ENCODE measurements around the gene FAM241A.

FAM241A gene

DNA sequence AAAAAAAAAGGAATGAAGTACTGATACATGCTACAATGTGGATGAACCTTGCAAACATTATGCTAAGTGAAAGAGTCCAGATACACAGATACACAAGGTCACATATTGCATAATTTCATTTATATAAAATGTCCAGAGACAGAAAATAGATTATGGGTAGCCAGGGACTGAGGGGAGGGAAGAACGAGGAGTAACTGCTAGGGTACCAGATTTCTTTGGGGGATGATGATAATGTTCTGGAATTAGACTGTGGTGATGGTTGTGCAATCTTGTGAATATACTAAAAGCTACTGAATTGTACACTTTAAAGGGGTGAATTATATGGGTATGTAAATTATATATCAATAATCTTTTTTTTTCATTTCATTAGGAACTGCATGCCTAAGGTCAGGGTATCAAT lies 65.5 kb downstream of the FAM241A start:
- TF ChIP-seq, protein P1, sequence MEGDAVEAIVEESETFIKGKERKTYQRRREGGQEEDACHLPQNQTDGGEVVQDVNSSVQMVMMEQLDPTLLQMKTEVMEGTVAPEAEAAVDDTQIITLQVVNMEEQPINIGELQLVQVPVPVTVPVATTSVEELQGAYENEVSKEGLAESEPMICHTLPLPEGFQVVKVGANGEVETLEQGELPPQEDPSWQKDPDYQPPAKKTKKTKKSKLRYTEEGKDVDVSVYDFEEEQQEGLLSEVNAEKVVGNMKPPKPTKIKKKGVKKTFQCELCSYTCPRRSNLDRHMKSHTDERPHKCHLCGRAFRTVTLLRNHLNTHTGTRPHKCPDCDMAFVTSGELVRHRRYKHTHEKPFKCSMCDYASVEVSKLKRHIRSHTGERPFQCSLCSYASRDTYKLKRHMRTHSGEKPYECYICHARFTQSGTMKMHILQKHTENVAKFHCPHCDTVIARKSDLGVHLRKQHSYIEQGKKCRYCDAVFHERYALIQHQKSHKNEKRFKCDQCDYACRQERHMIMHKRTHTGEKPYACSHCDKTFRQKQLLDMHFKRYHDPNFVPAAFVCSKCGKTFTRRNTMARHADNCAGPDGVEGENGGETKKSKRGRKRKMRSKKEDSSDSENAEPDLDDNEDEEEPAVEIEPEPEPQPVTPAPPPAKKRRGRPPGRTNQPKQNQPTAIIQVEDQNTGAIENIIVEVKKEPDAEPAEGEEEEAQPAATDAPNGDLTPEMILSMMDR (IDR thresholded peaks at IDR 0.05; ENCODE audit: low read depth, low read length): no peak
- Histone ChIP-seq H3K36me3 (no peaks in the 10 kb centered on the region), H3K4me1 (no peaks in the 10 kb centered on the region), H3K27me3 (peaks cover 7% of the 10 kb centered on the region), H3K9me3 (no peaks in the 10 kb centered on the region), H3K4me3 (ENCODE audit: low read depth, low read length) (no peak overlapping the region)
- DNase-seq: no peak

DNA sequence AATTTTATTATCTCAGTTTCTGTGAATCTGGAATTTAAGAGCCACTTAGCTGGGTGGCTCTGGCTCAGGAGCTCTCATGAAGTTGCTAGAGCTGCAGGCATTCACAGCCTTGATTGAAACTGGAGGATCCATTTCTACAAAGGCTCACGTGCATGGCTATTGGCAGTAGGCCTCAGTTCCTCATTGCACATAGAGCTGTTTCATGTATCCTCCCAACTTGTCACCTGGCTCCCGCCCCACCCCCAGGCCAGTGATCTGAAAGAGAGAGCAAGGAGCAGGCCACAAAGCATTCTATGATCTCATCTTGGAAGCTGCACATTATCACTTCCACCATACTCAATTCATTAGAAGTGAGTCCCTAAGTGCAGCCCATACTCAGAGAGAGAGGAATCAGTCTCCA lies 67.8 kb downstream of the FAM241A start:
- peaks cover 2% of the 10 kb centered on the region for H3K27me3 ChIP-seq
- H3K4me3 ChIP-seq (ENCODE audit: low read depth, low read length): no peak overlapping the region
- H3K4me1 ChIP-seq: no peaks in the 10 kb centered on the region
- no peaks in the 10 kb centered on the region for H3K36me3 ChIP-seq
- no peak for DNase-seq
- TF ChIP-seq, protein P1 (IDR thresholded peaks at IDR 0.05; ENCODE audit: low read depth, low read length): no peak
- H3K9me3 ChIP-seq: no peaks in the 10 kb centered on the region

DNA sequence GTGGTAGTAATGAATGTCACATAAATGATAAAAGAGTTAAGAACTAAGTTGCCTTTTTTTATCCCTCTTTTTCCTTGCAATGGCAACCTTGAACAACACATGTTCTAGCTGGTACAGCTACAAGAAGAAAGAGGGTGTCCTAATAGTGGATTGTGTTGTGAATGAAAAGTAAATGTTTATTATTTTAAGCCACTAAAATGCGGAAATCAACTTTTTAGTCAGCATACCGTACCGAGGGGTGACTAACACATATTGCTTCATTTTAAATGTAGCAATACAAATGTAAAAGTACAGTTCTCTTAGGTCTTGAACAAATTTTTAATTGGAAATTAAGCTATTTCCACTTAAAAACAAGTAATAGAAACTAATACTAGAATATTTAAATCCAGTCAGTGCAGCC lies 68.6 kb downstream of the FAM241A start:
- Histone ChIP-seq H3K36me3 (no peaks in the 10 kb centered on the region), H3K9me3 (no peaks in the 10 kb centered on the region), H3K4me3 (ENCODE audit: low read depth, low read length) (no peak overlapping the region), H3K4me1 (no peaks in the 10 kb centered on the region), H3K27me3 (peaks cover 6% of the 10 kb centered on the region)
- DNase-seq: no peak
- TF ChIP-seq, protein P1 (IDR thresholded peaks at IDR 0.05; ENCODE audit: low read depth, low read length): no peak

DNA sequence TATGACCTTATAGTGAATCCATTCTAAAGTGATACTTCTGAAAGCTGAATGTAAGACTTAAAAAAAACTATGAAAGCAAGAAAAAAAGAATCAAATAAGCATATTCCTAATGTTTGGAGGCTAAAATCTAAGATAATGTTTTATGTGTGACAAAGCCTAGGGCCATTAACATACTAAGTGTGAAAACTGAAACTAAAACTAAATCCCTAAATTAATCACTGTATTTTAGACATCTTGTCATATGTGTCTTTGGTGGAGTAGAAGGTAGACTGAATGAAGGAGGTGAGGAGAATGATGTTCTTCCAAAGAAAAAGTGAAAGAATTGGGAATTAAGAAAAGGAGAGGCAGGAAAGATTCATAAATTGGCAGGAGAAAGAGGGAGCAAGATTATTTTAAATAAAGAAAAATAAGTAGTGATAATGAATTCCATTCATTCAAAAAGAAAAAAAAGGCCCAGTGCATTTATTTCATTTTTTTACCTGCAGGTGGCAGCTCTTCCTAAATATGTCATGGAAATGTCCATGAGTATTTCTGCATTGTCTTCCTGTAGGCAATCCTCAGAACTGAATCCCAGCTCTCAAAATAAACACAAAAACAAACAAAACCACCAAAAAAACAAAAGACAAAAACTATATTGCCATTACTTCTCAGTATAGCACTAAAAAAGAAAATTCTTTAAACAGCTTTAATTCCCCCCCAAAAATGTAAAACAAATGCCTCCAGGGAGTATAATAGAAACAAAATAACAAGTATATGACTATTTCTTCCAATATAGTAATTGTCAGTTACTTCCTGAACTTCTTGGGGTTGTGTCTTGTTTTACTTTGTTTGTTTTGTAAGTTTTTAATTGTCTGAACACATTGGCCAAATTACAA lies 69.4 kb downstream of the FAM241A start:
- Histone ChIP-seq H3K9me3 (no peaks in the 10 kb centered on the region), H3K4me3 (ENCODE audit: low read depth, low read length) (no peak overlapping the region), H3K36me3 (no peaks in the 10 kb centered on the region), H3K27me3 (peaks cover 7% of the 10 kb centered on the region), H3K4me1 (no peaks in the 10 kb centered on the region)
- DNase-seq: no peak
- TF ChIP-seq, protein P1 (IDR thresholded peaks at IDR 0.05; ENCODE audit: low read depth, low read length): peak; percentile 57

DNA sequence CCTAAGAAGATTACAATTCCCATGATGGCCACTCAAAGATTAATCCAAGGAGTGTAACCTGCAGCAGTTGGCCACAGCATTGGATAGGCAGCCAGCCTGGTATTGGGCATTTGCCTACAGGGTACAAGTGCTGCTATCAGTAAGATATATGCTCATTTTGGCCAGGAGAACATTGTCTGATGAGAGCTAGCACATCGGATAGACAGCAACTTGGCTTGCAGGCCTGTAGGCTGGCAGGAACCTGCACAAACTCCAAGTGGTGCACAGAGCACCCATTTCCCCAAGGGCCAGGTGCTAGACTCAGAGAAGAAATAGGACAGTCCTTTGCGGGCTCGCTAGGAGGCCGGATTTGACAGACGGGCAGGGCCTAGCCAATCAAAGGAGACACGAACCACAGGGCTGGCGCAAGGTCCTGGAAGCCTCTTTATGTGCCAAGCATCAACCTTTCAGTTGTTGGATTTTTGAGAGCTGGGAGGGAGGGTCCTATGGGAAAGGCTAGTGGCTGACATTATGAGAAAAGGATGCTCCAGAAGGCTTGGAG lies 74.6 kb downstream of the FAM241A start:
- no peak overlapping the region for H3K4me3 ChIP-seq (ENCODE audit: low read depth, low read length)
- peaks cover 7% of the 10 kb centered on the region for H3K27me3 ChIP-seq
- H3K4me1 ChIP-seq: no peaks in the 10 kb centered on the region
- TF ChIP-seq, protein P1 (IDR thresholded peaks at IDR 0.05; ENCODE audit: low read depth, low read length): no peak
- no peaks in the 10 kb centered on the region for H3K36me3 ChIP-seq
- H3K9me3 ChIP-seq: peaks cover 3% of the 10 kb centered on the region; the same call in 1 of the 2 replicates
- no peak for DNase-seq
